Activated naive CD4-positive, alpha-beta T cell treated with anti-CD3 and anti-CD28 coated beads, Interleukin-2, amount 50 U/mL, for 16 hours (primary cell): ENCODE data around the gene PLA2G1B.
"Not testable (repeated sequence)": the region's sequence is repeated elsewhere in the genome, so short reads cannot be mapped to it uniquely, and the experiment has no call there.

ENCODE experiments used
- DNase-seq: peaks from one replicate; pipeline ENCODE4 v3.0.0-alpha.2; 2020

The PLA2G1B gene

DNA sequence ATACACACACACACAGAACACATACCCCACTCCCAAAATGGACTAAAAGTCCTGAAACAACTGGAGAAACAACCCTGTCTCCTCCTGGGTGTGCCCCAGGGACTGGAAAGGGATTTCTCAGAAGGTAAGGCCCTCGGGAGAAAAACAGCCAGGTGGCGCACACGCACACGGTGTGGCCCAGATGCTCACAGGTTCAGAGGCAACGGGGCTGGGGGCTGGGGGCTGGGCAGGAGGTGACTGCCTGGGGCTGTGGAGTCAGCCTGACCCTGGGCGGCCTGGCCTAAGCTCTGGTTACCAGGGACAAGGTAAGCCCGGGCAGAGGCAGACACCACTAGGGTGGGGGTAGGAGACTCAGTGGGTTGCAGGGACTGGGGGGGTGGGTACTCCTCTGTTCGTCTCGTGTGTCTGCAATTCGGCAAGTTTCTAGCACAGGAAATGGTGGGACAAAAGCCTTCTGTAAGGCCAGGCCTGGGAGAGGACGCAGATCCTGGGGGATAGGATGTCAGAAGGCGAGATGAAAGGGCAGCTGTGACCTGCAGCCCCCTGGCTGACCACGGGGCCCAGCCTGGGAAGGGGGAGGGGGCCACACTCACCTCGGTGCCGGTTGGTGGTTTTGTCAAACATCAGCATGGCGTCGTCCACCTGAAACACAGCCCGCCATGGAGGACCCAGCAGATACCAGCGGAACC, 31.0 kb upstream of the PLA2G1B start:
- no peak for DNase-seq

DNA sequence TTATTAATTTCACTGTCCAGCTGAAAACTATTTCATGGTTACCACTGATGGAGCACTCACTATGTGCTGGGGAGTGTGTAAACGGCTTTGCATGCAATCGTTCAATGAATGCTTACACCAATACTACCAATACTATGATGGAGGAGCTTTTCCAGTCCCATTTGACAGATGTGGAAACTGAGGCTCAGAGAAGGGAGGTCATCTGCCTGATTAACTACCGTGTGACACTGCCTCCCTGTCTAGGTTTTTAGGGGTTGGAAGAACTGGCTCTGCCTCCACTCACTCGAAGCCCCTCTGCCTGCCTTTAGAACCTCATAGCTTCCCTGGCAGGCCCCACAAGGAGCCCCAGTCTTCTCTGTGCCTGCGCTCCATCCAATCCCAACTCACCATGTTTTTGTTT, 29.5 kb upstream of the PLA2G1B start:
- DNase-seq = no peak

DNA sequence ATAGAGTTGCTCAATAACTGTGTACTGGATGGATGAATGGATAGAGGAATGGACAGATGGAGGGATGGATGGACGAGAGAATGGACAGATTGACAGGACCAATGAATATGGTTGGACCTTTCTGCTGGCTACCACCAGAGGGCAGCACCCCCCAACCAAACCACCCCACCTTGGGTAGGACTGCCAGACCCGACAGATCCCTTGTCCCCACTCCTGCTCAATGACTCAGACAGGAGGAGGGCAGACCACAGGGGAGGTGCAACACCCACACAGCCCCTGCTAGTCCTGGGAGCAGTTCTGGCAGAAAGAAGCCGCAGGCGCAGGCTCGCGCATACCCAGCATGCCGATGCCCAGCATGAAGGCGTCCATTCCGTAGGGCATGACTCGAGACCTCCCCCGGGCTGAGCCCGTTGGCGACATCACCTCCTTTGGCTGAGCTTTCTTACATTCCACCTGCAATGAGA, 29.0 kb upstream of the PLA2G1B start:
- DNase-seq = peak; percentile 78

DNA sequence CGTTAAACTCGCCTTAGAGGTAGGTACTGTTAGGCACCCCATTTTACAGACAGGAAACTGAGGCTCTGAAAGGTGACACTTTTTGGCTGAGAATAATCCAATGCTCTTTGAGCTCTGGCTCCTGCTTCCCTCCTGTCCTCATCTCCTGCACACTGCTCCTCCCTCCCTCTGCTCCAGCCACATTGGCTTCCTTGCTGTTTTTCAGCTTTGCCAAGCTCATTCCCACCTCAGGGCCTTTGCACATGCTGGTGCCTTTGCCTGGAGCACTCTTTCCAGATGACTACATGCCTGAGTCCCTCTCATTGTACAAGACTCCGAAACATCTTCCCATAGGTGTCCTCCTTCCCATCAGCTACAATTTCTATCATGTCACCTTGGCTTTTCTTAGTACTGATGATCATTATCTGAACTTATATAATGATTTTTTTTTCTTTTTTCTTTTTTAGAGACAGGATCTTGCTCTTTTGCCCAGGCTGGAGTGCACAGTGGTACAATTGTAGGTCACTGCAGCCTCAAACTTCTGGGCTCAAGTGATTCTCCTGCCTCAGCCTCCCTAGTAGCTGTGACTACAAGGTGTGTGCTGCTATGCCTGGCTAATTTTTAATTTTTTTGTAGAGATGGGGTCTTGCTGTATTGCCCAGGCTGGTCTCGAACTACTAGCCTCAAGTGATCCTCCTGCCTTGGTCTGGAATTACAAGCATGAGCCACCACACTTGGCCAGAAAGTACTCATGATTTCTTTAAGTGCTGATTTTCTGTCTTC, 26.2 kb upstream of the PLA2G1B start:
- no peak for DNase-seq

DNA sequence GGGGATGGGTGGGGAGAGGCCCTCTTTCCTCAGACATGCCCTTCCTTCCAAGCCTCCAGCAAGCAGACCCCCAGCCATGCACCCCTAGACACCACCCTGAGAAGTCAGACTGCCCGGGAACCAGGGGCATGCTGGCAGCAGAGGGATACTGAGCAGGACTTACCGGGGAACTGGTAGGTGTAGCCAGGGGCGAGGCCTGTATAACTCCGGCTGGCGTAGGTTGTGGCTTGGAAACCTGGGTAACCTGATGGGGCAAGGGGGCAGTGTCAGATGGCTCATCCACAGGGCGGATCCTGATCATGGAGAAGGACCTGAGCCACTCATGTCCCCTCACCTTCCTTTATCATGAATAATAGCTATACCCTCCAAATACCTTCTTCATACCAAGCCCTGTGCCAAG, 25.6 kb upstream of the PLA2G1B start:
- no peak for DNase-seq

DNA sequence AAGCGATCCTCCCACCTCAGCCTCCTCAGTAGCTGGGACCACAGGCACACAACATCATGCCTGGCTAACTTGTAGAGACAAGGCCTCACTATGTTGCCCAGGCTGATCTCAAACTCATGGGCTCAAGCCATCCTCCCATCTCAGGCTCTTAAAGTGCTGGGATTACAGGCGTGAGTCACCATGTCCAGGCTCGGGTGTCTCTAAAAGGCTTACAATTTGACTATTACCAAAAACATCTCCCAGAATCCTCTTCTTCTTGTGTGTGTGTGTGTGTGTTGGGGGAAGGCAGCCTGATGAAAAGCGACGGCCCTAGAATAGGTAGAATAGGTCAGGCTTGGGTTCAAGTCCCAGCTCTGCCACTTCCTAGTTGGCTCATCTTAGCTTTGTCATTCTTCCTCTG, 24.5 kb upstream of the PLA2G1B start:
- no peak for DNase-seq

DNA sequence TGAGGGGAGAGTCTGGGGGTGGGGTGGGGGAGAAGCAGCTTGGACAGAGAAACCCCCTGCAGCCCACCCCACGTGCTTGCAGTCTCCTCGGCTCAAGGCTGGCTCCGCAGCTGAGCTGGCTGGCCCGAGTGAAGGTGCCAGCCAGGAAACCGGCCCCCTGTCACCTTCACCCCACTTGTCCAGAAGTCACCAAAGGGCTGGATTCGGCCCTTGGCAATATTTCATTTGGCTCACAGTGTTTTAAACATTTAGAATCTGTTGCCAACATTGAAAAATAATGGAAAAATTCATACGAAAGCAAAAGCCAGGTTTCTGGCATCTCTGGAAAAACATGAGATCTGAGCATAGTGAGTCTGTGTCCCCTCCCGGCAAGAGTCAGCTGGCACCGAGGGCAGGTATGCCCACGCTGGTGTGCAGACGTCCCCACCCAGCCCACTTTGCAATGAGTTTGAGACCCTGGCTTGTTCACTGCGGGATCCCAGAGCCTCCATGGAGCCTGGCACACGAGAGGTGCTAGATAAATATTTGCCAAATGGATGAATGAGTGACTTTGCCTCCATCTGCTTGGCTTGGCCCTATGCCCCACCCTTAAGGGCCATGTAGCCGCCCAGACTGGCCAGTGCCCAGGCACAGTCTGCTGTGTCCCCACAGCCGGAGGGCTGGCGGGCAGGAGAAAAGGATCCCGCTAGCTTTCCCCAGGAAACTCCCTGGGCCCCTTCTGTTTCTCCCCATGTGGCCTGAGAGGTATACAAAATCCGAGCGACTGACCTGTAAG, 23.2 kb upstream of the PLA2G1B start:
- DNase-seq = no peak

DNA sequence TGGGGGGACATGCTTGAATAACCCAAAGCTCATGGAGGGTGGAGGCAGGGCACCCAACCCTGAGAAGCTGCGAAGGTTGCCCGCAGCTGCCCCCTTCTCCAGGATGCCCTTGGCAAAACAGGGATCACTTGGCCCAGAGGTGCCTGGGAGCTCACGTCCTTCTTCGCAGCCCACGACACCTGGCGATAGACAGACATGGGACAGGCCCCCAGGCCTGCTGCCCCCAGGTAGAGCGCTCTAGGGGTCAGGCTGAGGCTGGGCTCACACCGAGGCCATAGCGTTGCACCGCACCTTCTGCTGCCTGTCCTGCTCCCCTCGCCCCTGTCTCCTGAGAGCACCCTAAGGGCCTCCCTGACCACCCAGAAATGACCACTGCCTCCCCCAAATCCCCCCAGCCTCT, 20.2 kb upstream of the PLA2G1B start:
- no peak for DNase-seq

DNA sequence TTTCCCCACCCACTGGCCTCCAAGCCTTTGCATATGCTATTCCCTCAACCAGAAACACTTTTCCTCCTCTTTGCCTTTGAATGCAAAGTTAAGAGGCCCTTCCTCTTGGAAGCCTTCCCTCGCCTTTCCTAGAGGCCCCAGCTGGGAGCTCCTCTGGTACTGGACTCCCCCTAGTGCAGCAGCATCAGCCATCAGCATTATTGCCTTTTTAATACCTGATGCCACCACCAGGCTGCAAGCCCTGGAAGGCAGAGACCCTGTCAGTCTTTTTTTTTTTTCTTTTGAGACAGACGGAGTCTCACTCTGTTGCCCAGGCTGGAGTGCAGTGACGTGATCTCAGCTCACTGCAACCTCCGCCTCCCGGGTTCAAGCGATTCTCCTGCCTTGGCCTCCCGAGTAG, 19.1 kb upstream of the PLA2G1B start:
- no peak for DNase-seq

DNA sequence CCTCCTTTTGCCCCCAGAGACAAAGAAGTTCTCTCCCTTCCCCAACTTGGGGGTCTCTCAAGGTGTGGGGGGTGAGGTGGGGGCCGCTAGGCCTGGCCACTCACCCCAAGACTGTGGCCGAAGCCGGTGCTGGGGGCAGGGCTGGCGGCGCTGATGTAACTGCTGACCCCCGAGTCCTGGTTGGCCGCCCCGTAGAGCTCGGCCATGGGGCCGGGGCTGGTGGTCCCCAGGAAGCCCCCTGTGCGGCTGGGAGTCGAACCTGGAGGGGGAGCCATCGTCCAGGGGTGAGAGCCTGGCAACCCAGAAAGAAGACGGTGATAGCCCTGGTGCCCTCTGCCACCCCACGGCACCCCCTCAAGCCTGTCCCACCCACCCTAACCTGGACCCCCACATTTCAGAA, 18.5 kb upstream of the PLA2G1B start:
- DNase-seq = no peak

DNA sequence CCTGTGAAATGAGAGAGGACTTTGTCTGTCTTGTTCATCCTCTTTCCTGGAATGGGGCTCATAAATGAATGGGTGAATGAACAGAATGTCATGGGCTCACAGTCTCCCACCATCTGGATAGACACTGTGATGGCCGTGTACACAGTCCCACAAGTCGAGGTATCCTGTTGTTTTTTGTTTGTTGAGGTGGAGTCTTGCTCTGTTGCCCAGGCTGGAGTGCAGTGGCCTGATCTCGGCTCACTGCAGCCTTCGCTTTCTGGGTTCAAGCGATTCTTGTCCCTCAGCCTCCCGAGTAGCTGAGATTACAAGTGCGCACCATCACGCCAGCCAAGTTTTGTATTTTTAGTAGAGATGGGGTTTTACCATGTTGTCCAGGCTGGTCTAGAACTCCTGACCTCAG, 16.1 kb upstream of the PLA2G1B start:
- no peak for DNase-seq

DNA sequence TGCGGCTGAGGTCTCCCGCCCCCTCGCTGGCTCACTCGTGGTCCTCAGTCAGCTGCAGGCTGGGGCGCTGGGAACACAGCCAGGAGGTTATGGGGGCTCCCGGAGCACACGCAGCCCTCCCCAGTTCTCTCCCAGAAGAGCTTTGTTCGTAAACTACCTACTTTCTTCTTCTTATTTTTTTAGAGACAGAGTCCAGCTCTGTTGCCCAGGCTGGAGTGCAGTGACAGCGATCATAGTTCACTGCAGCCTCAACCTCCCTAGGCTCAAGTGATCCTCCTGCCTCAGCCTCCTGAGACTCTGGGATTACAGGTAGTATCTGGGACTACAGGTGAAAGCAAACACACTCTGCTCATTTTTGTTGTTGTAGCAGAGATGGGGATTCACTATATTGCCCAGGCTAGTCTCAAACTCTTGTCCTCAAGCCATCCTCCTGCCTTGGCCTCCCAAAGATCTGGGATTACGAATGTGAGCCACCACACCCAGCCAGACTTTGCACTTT, 15.5 kb upstream of the PLA2G1B start:
- DNase-seq = no peak

DNA sequence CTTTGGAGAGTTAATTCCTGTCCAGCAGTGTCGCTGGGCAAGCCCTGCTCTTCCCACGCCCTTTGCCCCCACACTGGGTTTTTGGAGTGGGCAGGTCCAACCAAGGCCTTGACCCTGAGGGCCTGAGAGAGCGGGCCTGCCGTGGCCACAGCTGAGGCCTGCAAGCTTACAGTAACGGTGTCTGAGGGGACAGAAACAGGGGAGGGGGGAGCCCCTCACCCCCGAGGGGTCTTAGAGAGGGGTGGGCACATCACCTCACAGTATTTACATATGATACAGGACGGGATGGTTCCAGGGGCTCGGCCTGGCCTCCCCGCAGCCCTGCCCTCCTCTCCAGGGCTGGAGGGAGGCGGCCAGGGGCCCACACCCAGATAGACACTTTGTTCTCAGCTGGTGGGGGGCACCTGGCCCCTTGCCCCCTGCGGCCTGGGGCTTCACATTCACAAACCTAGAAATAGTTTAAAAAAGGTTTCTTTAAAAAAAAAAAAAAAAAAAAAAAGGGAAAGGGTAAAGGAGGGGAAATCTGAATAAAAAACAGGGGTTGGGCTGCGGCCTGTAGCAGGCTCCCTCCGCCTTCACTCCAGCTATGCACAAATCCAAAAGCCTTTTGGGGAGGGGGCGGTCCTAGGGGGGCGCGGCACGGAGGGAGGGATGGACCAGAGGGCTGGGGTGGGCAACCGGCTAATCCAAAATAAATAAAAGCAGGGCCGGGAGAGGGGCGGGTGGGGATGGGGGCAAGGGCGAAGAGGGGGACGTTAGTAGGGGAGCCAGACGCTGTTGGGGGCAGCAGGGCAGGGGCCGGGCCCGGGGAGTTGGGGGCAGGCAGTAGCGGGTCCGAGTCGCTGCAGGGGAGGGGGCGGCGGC, 14.8 kb upstream of the PLA2G1B start:
- DNase-seq = no peak

DNA sequence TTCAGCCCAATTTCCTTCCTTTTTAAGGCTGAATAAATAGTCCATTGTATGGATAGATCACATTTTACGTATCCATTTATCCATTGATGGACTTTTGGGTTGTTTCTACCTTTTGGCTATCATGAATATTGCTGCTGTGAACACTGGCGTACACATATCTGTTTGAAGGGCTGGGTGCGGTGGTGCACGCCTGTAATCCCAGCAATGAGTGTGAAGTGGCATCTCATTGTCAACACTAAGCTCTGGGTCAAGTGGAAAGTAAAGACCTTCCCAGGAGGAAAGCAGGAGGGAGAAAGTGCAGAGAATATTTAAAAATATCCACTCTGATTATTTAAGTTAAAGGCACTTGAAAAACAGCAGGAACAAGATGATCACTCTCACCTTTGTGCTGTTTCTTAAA, 11.7 kb upstream of the PLA2G1B start:
- no peak for DNase-seq

DNA sequence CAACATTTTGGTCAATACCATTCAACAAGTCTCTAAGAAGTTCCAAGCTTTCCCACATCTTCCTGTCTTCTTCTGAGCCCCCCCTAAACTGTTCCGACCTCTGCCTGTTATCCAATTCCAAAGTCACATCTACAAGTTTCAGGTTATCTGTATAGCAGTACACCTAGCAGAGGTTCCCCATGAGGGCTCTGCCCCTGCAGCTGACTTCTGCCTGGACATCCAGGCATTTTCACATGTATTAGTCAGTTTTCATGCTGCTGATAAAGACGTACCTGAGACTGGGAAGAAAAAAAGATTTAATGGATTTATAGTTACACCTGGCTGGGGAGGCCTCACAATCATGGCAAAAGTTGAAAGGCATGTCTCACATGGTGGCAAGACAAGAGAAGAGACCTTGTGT, 10.2 kb upstream of the PLA2G1B start:
- no peak for DNase-seq

DNA sequence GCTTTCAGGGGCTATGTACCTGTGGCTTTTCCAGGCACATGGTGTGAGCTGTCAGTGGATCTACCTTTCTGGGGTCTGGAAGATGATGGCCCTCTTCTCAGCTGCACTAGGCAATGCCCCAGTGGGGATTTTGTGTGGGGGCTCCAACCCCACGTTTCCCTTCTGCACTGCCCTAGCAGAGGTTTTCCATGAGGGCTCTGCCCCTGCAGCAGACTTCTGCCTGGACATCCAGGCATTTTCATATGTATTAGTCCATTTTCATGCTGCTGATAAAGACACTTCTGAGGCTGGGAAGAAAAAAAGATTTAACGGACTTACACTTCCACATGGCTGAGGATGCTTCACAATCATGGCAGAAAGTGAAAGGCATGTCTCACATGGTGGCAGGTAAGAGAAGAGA, 8.8 kb upstream of the PLA2G1B start:
- DNase-seq = not testable (repeated sequence)

DNA sequence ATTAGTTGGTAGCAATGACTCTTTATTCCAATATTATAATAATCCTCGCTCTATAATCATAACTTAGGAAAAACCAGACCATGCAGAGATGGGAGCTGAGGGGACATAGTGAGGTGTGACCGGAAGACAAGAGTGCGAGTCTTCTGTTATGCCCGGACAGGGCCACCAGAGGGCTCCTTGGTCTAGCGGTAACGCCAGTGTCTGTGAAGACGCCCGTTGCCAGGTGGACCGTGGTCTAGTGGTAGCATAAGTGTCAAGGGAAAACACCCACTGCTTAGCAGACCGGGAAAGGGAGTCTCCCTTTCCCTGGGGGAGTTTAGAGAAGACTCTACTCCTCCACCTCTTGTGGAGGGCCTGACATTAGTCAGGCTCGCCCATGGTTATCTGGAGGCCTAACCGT, 7.9 kb upstream of the PLA2G1B start:
- peak; percentile 23 for DNase-seq

DNA sequence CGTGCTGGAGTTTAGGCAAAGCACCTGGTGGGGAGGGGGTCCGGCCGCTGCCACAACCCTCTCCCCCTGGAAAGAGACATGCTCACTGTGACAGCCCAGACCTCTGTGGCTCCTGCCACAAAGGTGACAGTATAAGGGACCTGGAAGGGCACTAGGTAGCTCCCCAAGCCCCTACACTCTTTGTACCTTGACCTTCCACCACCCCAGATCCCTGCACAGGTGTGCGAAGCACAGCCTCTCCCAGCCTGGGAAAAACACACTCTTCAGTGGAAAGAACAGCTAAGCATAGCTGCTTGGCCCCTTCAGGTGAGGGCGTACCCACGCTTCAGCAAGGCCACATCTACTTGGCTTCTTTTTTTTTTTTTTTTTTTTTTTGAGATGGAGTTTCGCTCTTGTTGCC, 4.9 kb upstream of the PLA2G1B start:
- no peak for DNase-seq

DNA sequence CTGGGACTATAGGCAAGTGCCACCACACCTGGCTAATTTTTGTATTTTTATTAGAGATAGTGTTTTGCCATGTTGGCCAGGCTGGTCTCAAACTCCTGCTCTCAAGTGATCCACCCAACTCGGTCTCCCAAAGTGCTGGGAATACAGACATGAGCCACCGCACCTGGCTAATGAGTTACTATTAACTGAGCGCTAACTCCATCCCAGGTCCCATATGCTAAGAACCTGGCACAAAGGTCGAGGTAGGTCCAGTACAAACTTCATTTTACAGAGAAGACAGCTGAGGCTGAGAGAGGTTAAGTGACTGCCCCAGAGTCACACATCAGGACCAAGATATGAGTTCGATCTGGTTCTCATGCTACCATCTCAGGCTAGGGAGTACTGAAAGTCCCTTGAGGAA, 4.5 kb upstream of the PLA2G1B start:
- DNase-seq = no peak

DNA sequence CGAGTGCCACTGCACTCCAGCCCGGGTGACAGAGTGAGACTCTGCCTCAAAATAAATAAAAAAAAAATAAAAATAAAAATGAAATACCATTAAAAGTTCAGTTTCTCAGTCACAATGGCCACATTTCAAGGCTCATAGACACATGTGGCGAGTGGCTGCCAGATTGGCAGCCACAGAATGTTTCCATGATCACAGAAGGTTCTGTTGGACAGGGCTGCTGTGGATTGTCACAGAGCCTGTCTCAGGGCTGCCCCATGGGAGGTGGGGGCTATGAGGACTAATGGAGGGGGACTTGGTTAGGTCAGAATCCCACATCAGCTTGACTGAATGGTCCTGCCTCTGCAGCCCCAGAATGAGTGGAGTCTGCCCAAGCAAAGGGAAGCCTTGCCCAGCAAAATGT, 3.8 kb upstream of the PLA2G1B start:
- DNase-seq = no peak

DNA sequence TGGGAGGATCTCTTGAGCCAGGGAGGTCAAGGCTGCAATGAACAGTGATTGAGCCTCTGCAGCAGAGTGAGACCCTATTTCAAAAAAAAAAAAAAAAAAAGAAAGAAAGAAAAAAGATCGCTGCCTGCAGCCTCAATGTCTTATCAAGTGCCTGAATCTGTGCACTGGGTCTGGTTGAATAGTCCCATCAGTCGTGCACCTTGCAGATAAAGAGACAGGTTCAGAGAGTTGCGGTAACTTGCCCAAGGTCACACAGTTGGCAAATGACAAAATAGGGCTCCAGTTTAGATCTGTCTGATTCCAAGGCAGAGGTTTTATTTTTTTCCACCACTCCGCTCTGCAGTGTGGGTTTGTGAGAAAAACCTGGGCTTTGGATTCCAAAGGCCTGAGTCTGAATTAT, 649 bp upstream of the PLA2G1B start:
- no peak for DNase-seq

DNA sequence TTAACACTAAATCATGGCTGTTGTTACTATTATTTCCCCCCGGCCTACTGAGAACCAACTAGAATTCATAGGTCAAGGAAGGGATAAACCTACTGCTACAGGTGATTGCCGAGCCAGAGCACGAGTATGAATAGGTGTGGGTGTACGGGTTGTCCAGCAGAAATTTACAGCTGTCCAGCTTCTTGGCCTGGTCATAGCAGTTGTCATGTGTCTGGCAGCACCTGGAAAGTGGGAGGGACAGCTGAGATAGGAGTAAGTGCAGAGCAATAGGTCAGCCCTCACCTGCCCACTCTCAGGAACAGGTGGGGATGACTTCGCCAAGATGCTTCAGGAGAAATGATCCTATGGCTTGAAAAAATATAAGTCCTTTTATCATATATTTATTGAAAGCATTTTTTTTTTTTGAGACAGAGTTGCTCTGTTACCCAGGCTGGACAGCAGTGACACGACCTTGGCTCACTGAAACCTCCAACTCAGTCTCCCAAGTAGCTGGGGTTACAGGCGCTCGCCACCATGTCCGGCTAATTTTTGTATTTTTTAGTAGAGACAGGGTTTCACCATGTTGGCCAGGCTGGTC, 2.6 kb downstream of the PLA2G1B start:
- DNase-seq = no peak
